GM18861 (cell line): Measurements from ENCODE around the gene SPATA31D1.
"Not testable (repeated sequence)": the region's sequence is repeated elsewhere in the genome, so short reads cannot be mapped to it uniquely, and the experiment has no call there.

Source experiments
- ATAC-seq: cut with Tn5 transposase; IDR thresholded peaks from one replicate; pipeline ENCODE4 v1.9.1; 2021; ENCODE audit not compliant: unreplicated experiment

The SPATA31D1 gene

DNA sequence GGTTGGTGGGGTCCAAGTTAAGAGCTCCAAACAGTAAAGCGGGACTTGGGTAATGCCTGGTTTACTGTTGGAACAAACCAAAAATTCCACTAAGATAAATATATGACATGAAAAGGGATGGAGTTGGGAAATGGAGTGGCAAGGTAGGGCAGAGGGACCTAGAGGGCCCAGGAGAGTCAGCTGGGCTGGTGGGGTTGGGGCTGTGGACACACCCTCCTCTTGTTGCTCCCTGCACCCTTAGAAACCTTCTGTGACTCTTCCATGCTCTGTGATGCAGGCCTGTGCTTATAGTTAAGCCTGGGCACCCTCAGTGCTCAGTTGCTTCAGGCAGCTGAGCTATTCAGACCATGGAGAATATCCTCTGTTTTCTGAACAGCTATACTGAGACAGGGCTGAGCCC, at the start of gene SPATA31D1:
SPATA31D1 (plus strand) TSS at position 301 of the 400 bp plus-strand sequence; CDS start at position 348, 47 bp downstream.
- not testable (repeated sequence) for ATAC-seq

- ATAC-seq, result not testable (repeated sequence)
Observed at GRCh38 chr9:81943393-81943792, 45.2 kb upstream of the SPATA31D1 start, which contains the start of gene SPATA31D3. Gene SPATA31D3 (plus strand): TSS chr9:81943500. CDS start chr9:81943586, 86 bp downstream.

DNA sequence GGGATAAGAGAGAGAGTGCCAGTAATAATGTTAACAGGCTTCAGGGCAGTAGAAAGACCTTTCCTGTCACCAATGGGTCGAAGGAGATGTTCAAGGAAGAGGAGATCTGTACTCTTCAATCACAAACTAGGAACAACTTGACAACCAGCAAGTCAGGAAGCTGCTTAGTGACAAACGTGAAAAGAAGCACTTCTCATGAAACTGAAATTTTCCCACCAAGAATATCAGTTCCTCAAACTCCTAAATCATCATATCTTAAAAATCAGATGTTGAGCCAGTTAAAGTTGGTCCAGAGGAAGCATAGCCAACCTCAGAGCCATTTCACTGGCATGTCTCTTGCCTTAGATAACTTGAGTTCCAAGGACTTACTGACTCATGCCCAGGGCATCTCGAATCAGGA, 39.9 kb upstream of the SPATA31D1 start:
- not testable (repeated sequence) for ATAC-seq

DNA sequence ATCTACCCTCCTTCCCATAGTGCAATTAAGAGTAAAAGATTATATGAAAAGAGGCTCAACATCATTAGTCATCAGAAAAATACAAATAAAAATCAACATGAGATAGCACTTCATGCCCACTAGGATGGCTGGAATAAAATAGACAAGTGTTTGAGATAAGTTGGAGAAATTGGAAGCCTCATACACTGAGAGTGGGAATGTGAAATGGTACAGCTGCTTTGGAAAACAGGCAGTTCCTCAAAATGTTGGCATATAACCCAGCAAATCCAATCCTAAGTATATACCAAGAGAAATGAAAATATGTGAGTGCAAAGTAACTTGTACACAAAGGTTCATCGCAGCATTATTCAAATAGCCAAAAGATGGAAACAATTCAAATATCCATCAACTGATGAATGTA, 35.5 kb upstream of the SPATA31D1 start:
- ATAC-seq, result no peak

DNA sequence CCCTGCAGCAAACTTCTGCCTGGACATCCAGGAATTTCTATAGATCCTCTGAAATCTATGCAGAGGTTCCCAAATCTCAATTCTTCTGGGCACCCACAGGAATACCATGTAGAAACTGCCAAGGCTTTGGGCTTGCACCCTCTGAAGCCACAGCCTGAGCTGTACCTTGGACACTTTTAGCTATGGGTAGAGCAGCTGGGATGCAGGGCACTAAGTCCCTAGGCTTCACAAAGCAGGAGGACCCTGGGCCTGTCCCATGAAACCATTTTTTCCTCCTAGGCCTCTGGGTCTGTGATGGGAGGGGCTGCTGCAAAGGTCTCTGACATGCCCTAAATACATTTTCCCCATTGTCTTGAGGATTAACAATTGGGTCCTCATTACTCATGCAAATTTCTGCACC, 32.9 kb upstream of the SPATA31D1 start:
- ATAC-seq, result no peak

DNA sequence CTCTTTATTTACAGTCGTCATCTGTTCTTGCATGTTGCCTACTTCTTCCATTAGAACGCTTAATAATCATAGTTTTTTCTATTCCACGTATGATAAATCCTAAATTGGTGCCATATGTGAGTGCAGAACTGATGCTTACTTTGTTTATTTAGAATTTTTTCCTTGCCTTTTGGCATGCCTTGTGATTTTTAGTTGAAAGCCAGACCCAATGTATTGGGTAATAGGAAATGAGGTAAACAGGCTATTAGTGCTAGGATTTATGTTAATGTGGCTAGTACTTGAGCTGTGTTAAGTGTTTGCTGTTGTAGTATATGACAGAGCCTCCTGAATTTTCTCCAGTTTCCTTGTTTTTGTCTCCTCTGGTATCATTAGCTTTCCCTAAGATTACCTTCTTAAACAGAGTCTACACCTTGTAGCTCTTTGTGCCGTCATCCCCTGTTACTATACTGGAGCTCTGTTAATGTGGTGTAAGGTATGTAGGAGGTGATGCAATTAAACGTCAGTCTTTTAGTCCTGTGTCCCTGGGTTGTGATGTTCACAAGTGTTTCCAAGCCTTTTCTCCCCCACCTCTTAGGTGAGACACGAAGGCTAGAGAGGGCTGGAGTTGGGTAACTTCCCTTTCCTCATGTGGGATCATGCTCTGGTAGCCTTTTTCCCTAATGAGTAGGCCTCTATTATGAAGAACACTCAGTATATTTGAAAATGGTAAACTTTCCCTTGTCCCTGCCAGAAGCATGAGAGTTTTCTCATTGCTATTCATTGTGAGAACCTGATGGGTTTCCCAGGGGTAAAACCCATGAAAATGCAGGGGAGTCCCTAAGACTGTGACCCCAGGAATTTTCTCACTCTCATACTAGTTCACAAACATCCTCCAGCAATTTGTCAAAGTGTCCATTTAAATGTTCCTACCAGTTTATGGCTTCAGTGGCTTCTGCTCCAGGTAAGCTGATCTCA, 24.1 kb upstream of the SPATA31D1 start:
- ATAC-seq, result no peak

- ATAC-seq, result no peak
Observed at GRCh38 chr9:81968026-81968425, 20.5 kb upstream of the SPATA31D1 start.

DNA sequence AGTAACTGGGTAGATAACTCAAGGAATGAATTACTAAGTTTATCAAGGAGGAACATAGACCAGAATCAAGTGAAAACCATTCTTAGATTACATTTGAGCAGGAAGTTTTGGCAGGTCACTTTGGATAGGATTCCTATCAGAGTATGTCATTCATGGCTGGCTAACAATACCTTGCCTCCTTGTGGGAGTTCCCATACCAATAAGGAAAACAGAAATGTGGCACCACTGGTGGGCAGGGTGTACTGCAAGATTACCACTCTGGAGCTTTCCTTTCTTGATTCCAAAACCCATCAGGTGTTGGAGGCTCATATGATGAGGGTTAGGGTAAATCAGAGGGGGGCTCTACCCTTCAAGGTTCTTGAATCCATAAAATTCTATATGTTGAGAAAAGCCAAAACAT, 18.6 kb upstream of the SPATA31D1 start:
- ATAC-seq, result no peak

DNA sequence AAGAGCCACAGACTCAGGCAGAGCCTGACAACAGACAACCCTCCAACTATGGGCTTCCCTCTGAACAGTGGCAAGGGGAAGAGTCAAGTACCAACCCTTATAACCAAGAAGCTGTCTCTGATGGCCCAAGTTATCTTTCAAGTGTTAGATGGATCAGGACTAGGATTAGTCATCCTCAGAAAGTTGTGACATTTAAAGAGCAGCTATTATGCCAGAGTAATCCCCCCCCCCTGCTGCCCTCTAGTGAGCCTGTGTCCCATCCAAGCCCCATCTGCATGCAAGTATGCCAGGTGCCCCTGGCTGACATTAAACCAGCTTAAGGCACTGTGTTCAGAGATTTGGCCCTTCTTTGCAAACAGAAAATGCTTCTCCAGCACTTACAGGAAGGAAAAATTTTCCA, 16.8 kb upstream of the SPATA31D1 start:
- ATAC-seq, result no peak

GRCh38 chr9:81974764-81975163, 13.8 kb upstream of the SPATA31D1 start:
- no peak for ATAC-seq

DNA sequence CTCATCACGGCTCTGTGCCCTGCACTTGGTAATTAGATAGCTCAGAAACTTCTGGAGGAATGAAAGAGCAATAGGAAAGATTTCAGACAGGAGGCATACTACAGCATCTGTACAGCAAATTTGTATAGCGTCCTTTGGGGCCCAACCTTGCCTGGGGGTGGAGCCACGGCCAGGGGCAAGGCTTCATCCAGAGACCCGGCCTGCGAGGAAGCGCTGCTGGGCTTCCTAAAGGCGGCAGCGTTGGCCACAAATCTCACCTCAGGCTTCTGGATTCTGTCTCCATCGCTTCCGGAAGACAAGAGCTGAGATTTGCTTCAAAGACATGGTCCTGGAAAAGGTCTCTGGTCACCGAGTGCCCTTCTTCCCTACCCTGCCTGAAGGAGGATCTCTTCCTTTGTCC, 12.2 kb upstream of the SPATA31D1 start:
- no peak for ATAC-seq

- ATAC-seq, result no peak
Observed at GRCh38 chr9:81979196-81979595, 9.4 kb upstream of the SPATA31D1 start.

DNA sequence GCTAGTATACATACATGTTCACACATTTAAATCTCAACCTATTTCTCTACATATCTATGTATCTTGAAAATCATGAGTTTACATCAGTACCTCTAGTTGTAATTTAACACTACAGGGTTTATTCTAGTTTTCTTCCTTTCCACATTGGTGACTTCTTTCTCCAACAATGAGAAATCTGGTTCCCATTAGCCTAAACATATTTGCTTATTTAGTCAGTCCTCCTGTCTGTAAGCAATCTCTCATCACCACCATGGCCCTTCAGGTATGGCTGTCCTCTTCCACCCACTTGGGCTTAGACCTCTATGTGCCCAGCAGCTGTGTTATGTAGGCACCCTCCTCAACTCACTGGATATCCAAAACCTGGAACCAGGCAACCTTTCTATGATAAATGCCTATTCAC, 8.0 kb upstream of the SPATA31D1 start:
- ATAC-seq, result no peak

DNA sequence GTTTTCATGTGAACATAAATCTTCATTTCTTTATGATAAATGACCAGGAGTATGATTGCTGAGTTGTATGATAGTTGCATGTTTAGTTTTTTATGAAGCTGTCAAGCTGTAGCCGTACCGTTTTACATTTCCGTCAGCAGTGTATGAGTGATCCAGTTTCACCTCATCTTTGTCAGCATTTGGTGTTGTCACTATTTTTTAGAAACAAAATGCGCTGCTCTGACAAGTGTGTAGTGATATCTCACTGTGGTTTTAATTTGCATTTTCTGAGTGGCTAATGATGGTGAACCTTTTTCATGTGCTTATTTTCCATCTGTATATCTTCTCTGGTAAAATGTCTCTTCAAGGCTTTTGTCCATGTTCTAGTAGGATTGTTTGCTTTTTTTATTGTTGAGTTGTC, 6.7 kb upstream of the SPATA31D1 start:
- no peak for ATAC-seq

GRCh38 chr9:81984928-81985327, 3.6 kb upstream of the SPATA31D1 start:
- no peak for ATAC-seq

DNA sequence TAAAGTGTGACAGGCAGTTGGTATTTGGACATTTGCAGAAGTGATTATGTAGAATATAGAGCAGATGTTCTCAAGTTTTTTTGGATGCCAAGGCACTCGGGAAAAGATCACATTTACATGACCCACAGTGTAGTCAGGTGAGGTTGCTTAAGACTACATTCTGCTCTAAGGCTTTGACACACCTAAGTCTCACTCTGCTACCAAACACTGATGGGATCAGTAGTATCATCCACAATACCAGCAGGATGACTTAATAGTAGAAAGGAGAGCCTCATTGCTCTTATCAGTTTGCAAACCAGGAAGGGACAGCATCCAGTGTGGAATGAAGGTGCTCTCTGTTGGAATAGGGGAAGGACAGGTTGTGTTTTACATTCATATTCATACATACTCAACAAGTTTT, 2.5 kb upstream of the SPATA31D1 start:
- ATAC-seq, result no peak

- no peak for ATAC-seq
Observed at GRCh38 chr9:81989700-81990099, 1.1 kb downstream of the SPATA31D1 start.

- ATAC-seq, result no peak
Observed at GRCh38 chr9:81993656-81994055, 5.1 kb downstream of the SPATA31D1 start.

GRCh38 chr9:81999806-82000205, 11.2 kb downstream of the SPATA31D1 start:
- ATAC-seq, result no peak

DNA sequence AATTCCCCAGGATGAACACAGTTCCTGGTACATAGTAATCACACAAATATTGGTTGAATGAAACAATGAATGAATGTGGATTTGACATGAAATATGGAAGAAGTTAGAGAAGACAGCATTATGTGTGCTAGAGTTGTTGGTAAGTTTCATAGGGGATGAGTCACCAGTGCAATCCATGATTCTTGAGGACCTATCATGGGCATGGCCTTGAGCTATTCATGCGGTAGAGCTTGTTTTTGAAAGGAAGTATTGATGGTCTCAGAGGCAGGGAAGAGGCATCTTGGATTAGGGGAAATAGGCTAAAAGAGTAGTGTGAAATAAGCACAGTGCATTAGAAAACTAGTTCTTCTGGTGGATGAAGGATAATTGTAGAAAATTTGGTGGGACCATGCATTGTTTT, 22.1 kb downstream of the SPATA31D1 start:
- ATAC-seq, result no peak

- no peak for ATAC-seq
Observed at GRCh38 chr9:82011133-82011532, 22.6 kb downstream of the SPATA31D1 start.

GRCh38 chr9:82012276-82012675, 23.7 kb downstream of the SPATA31D1 start:
- no peak for ATAC-seq

- ATAC-seq, result no peak
Observed at GRCh38 chr9:82020331-82020730, 31.8 kb downstream of the SPATA31D1 start.
